ENCODE data around the gene TNF. TPM values are rescaled to one million over a fixed set of nuclear protein-coding genes. Genes with fewer than 3 reads are reported as not detected.
A peak's percentile ranks its signal among the peaks of the same experiment; 100 is the strongest.

Gene TNF
- polyA plus RNA-seq, 5 donors: 0.21 to 0.48 (median 0.23) TPM; not detected in 1

DNA sequence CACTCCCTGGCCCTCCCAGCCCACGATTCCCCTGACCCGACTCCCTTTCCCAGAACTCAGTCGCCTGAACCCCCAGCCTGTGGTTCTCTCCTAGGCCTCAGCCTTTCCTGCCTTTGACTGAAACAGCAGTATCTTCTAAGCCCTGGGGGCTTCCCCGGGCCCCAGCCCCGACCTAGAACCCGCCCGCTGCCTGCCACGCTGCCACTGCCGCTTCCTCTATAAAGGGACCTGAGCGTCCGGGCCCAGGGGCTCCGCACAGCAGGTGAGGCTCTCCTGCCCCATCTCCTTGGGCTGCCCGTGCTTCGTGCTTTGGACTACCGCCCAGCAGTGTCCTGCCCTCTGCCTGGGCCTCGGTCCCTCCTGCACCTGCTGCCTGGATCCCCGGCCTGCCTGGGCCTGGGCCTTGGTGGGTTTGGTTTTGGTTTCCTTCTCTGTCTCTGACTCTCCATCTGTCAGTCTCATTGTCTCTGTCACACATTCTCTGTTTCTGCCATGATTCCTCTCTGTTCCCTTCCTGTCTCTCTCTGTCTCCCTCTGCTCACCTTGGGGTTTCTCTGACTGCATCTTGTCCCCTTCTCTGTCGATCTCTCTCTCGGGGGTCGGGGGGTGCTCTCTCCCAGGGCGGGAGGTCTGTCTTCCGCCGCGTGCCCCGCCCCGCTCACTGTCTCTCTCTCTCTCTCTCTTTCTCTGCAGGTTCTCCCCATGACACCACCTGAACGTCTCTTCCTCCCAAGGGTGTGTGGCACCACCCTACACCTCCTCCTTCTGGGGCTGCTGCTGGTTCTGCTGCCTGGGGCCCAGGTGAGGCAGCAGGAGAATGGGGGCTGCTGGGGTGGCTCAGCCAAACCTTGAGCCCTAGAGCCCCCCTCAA is 3.1 kb upstream of the TNF start, which contains the start of gene LTA:
LTA (plus strand) TSS at position 249 of the 871 bp plus-strand sequence; CDS start at position 703, 454 bp downstream.
- DNase-seq: no peak

DNA sequence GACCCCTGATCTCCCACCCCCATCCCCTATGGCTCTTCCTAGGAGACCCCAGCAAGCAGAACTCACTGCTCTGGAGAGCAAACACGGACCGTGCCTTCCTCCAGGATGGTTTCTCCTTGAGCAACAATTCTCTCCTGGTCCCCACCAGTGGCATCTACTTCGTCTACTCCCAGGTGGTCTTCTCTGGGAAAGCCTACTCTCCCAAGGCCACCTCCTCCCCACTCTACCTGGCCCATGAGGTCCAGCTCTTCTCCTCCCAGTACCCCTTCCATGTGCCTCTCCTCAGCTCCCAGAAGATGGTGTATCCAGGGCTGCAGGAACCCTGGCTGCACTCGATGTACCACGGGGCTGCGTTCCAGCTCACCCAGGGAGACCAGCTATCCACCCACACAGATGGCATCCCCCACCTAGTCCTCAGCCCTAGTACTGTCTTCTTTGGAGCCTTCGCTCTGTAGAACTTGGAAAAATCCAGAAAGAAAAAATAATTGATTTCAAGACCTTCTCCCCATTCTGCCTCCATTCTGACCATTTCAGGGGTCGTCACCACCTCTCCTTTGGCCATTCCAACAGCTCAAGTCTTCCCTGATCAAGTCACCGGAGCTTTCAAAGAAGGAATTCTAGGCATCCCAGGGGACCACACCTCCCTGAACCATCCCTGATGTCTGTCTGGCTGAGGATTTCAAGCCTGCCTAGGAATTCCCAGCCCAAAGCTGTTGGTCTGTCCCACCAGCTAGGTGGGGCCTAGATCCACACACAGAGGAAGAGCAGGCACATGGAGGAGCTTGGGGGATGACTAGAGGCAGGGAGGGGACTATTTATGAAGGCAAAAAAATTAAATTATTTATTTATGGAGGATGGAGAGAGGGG is 1.9 kb upstream of the TNF start:
- no peak for DNase-seq

GRCh38 chr6:31574106-31575061 is 981 bp upstream of the TNF start:
- no peak for DNase-seq

DNA sequence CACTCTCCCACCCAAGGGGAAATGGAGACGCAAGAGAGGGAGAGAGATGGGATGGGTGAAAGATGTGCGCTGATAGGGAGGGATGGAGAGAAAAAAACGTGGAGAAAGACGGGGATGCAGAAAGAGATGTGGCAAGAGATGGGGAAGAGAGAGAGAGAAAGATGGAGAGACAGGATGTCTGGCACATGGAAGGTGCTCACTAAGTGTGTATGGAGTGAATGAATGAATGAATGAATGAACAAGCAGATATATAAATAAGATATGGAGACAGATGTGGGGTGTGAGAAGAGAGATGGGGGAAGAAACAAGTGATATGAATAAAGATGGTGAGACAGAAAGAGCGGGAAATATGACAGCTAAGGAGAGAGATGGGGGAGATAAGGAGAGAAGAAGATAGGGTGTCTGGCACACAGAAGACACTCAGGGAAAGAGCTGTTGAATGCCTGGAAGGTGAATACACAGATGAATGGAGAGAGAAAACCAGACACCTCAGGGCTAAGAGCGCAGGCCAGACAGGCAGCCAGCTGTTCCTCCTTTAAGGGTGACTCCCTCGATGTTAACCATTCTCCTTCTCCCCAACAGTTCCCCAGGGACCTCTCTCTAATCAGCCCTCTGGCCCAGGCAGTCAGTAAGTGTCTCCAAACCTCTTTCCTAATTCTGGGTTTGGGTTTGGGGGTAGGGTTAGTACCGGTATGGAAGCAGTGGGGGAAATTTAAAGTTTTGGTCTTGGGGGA is 754 bp downstream of the TNF start:
- no peak for DNase-seq

GRCh38 chr6:31576897-31577578 is 1.7 kb downstream of the TNF start:
- no peak for DNase-seq

DNA sequence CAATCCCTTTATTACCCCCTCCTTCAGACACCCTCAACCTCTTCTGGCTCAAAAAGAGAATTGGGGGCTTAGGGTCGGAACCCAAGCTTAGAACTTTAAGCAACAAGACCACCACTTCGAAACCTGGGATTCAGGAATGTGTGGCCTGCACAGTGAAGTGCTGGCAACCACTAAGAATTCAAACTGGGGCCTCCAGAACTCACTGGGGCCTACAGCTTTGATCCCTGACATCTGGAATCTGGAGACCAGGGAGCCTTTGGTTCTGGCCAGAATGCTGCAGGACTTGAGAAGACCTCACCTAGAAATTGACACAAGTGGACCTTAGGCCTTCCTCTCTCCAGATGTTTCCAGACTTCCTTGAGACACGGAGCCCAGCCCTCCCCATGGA is 2.2 kb downstream of the TNF start:
- DNase-seq: no peak

DNA sequence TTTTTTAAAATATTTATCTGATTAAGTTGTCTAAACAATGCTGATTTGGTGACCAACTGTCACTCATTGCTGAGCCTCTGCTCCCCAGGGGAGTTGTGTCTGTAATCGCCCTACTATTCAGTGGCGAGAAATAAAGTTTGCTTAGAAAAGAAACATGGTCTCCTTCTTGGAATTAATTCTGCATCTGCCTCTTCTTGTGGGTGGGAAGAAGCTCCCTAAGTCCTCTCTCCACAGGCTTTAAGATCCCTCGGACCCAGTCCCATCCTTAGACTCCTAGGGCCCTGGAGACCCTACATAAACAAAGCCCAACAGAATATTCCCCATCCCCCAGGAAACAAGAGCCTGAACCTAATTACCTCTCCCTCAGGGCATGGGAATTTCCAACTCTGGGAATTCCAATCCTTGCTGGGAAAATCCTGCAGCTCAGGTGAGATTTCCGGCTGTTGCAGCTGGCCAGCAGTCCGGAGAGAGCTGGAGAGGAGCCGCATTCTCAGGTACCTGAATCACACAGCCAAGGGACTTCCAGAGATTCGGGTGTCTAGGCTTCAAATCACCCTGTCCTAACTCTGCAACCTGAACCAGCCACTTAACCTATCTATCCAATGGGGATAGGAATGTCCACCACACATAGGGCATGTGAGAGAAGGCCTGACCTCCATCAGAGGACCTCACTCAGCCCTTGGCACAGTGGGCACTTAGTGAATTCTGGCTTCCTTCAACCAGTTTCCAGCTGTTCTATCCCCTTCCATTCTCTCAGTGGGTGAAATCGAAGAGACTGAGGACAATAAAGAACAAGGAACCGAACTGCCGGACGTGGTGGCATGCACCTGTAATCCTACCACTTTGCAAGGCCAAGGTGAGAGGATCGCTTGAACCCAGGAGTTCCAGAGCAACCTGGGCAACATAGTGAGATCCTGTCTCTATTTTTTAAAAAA is 3.1 kb downstream of the TNF start:
- DNase-seq: no peak

DNA sequence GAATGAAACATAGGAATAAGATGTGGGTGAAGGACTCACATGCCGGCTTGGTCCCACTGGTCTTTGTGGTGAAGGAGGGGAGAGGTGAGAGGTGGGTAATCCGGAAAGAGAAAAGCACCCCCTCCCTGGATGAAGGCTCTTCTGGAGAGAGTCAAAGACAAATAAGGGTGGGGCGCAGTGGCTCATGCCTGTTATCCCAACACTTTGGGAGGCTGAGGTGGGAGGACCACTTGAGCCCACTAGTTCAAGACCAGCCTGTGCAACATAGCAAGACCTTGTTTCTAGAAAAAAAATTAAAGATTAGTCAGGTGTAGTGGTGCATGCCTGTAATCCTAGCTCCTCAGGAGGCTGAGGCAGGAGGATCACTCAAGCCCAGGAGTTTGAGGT is 3.7 kb downstream of the TNF start:
- no peak for DNase-seq

DNA sequence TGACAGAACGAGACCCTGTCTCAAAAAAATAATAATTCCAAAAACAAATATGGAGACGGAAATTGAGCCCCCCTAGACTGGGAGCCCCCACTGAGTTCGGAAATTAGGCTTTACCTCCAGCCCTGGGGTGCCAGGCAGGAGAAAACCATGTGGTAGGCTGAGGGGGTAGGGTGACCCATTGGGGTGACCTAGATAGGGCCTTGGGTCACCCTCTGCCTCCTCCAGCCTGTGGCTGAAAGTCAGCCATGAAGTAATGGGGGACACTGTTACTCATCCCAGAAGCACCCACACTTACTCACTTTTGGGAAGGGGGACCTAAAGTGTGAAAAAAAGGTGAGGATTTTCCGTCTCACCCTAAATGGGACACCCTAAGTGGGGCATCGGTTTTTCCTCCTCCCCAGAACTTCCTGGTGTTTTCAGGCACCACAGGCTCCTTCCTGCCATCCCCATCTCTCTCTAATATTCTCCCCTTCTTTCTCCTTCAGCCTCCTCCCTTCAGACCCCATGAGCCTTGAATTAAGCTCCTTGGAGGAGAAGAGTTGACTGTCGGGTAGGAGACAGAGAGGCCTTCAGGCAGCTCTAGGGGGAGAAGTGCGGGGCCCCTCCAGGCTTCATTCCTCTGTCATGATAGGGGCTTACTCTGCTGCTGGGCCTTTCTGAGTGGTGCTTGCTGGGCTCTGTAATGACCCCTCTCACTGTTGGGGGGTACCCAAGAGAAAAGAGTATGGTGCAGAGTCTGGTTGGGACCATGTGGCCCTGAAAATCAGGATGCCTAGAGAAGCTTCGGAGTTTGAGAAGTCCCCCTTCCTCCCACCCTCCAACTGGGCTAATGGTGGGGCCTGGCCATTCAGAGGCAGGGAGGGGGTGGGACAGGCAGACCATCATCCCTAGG is 4.4 kb downstream of the TNF start:
- no peak for DNase-seq

GRCh38 chr6:31580438-31580740 is 5.0 kb downstream of the TNF start:
- no peak for DNase-seq

- peak; percentile 83 to 85 for DNase-seq
These were observed 5.6 kb downstream of the TNF start for GRCh38 chr6:31580807-31581433.

DNA sequence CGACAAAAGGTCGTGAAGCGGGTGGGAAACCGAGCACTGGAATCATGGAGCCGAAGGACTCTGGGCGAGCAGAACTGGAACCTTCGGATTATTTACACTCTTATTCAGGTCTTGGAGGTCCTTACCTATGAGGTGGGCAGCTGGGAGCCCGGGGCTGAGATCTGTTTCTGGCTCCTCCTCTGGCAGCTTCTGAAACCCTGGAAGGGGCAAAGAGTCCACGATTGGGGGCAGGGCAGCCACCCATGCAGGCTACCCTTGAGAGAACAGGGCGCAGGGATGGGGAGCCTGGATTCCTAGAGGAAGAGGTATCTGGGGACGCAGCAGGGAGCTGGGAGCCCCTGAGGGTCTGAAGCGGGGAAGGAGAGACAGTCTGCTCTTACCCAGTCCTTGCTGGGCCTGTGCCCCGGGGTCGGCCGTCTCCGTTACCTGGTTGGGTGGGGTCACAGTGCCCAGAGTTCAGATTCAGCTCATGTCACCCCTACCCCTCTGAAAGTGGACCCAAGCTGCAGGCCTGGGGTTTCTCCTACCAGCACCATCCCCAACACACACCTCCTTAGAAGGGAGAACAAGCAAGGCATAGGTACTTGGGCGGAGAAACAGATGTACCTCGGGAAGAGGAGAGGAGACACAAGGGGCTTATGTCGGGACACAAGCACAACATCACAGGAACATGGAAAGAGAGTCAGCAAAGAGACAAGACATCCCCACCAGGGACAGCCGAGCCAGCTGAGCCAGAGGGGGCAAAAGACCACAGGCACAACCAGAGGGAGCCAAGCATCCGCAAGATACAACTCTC is 6.3 kb downstream of the TNF start:
- no peak for DNase-seq

DNA sequence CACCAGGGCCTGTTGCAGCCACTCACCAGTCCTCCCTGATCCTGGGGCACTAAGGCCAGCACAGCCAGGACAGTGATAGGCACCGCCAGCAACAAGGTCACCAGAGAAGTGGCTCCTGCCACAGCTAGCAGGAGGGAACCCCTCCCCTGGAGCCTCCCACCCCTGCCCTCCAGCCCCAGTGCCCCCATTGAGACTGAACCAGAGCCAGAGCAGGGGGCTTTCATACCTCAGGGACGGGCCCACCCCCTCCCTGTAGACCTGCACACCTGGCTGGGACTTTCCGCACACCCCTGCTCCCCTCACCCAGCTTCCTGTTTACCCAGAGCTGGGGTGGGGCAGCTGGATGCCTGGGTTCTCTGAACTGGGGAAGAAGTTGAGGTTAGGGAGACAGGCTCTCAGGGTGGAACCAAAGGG is 6.9 kb downstream of the TNF start, which contains the start of gene LTB:
LTB (minus strand) TSS at position 195 of the 414 bp plus-strand sequence; CDS start at position 188, 7 bp downstream.
- DNase-seq: no peak

DNA sequence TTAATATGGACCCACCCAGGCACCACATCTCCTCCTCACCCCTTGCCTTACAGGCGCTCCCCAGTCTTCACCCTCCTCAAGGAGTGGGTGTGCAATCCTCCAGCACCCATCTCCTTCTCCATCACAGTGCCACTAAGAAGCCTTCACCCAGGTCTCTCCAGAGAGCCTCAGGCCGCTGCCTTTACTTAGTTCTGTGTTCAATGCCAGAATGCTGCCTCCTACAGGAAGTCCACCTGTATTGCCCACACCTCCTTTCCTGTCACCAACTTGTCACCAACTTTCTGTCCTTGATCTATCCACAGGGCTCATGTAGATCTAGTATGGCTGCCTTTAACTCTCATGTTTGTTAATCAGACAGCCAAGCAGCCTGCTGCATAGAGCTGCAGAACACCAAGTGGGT is 10.1 kb downstream of the TNF start:
- no peak for DNase-seq

DNA sequence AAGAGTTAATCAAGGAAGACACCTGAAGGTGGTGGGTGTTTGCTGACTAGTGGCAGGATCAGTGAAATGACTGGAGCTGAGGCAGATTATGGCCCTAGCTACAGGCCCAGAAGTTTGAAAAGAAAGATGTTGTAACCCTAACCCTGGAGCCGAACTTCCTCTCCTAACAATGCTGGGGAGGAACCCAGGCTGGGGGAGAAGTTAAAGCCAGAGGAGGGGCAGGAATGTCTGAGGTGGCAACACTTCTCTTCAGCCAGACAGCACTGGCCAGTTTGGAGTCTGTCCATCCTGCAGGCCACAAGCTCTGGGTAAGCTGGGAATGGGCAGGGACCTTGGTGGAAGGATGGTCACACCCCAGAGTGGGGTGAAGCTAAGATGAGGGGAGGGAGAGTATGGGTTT is 10.6 kb downstream of the TNF start, which contains the start of gene LST1:
LST1 (plus strand) TSS at position 270 of the 400 bp plus-strand sequence. CDS start 1,023 bp downstream, outside the sequence.
- DNase-seq: no peak

GRCh38 chr6:31586599-31587281 is 11.4 kb downstream of the TNF start:
- DNase-seq: no peak

Data from right lung (tissue), 5 donors.